NB4 (cell line): Measurements from ENCODE around the gene PITHD1.
"Not testable (repeated sequence)": the region's sequence is repeated elsewhere in the genome, so short reads cannot be mapped to it uniquely, and the experiment has no call there.

Experiments used
- DNase-seq: peaks from one replicate; pipeline ENCODE4 v3.0.0; 2010; ENCODE audit warnings: low read depth
- H3K4me3 ChIP-seq: one replicate; pipeline ENCODE4 v1.5.1; 2011; ENCODE audit warnings: mild to moderate bottlenecking, low read depth, low read length, moderate library complexity
- MYC ChIP-seq: IDR thresholded peaks from 2 replicates; pipeline ENCODE4 v1.6.1; 2011; ENCODE audit warnings: low read depth, low read length
- POLR2A ChIP-seq: IDR thresholded peaks from 2 replicates; pipeline ENCODE4 v1.6.1; 2011; ENCODE audit warnings: mild to moderate bottlenecking; ENCODE audit not compliant: insufficient read length; ENCODE audit errors: extremely low read depth
- TF ChIP-seq, protein P1 (sequence below): IDR thresholded peaks from one replicate; pipeline ENCODE4 v1.5.1; 2012; ENCODE audit warnings: low read depth, low read length
- TF ChIP-seq, protein P2 (sequence below): IDR thresholded peaks from 2 replicates; pipeline ENCODE4 v1.6.1; 2011; ENCODE audit warnings: low read depth, low read length

The PITHD1 gene, protein sequence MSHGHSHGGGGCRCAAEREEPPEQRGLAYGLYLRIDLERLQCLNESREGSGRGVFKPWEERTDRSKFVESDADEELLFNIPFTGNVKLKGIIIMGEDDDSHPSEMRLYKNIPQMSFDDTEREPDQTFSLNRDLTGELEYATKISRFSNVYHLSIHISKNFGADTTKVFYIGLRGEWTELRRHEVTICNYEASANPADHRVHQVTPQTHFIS

DNA sequence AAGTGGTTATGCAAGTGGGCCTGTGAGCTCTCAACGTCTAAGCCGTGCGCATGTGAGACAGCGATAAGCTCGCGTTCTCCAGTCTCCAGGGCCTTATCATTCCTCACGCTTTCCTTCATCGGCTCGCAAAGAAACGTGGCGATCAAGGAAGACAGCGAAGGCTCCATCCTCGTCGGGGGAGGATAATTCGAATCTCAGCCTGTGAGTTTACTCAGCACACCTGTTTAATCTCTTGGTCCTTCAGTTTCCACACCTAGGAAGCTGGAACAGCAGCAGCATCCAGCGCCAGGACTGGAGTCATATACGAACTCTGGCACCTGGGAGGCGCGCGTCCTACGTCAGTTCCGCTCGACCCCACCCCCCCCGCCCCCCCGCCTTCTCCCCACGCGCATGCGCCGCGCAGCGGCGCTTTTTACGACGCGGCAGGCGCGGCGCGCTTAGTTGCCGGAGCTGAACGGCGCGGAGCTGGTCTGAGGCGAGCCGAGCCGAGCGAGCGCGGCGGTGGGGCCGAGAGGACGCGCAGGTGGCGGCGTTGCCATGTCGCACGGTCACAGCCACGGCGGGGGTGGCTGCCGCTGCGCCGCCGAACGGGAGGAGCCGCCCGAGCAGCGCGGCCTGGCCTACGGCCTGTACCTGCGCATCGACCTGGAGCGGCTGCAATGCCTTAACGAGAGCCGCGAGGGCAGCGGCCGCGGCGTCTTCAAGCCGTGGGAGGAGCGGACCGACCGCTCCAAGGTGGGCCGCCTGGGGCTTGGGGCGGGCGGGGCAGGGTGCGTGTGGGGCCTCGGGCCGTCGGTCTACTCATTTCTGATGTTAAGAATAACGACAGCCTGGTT lies at the start of gene PITHD1:
Gene PITHD1, plus strand, starts transcription at position 440 of the 836 bp plus-strand sequence. Its CDS starts 98 bp downstream, at position 538.
- H3K4me3 ChIP-seq: peak within 1 kb of the TSS; percentile 94
- TF ChIP-seq, protein P1, sequence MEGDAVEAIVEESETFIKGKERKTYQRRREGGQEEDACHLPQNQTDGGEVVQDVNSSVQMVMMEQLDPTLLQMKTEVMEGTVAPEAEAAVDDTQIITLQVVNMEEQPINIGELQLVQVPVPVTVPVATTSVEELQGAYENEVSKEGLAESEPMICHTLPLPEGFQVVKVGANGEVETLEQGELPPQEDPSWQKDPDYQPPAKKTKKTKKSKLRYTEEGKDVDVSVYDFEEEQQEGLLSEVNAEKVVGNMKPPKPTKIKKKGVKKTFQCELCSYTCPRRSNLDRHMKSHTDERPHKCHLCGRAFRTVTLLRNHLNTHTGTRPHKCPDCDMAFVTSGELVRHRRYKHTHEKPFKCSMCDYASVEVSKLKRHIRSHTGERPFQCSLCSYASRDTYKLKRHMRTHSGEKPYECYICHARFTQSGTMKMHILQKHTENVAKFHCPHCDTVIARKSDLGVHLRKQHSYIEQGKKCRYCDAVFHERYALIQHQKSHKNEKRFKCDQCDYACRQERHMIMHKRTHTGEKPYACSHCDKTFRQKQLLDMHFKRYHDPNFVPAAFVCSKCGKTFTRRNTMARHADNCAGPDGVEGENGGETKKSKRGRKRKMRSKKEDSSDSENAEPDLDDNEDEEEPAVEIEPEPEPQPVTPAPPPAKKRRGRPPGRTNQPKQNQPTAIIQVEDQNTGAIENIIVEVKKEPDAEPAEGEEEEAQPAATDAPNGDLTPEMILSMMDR: no peak
- TF ChIP-seq POLR2A (peak; percentile 81), MYC (peak; percentile 78)
- TF ChIP-seq, protein P2, sequence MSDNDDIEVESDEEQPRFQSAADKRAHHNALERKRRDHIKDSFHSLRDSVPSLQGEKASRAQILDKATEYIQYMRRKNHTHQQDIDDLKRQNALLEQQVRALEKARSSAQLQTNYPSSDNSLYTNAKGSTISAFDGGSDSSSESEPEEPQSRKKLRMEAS: peak; percentile 73
- DNase-seq: peak; percentile 86

DNA sequence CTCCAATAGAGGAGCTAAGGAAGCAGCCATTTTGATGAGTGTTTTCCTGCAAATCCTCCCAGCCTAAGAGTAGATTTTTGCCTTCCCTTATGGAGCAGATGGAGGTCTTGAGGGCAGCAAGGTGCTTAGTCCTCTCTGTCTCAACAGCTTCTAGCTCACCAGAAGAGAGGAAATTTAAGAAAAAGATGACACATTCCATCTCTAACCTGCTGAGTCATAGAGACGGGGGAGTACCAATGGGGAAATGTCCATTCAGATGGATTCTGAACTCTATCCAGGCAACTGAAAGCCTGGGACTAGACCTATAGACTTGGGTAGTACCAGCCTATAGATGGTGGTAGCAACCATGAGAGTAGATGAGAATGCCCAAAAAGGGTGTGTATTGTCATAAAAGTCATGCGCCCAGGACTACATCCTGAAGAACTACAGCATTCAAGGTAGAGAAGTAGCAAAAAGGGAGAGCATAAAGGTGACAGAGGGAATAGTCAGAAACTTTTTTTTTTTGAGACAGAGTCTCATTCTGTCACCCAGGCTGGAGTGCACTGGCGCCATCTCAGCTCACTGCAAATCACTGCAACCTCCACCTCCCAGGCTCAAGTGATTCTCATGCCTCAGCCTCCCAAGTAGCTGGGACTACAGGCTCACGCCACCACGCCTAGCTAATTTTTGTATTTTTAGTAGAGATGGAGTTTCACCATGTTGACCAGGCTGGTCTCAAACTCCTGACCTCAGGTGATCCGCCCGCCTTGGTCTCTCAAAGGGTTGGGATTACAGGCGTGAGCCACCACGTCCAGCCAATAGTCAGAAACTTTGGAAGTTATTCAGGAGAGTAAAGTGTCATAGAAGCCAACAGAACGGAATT lies 45.6 kb upstream of the PITHD1 start:
- TF ChIP-seq, protein P2: no peak
- TF ChIP-seq POLR2A (no peak), MYC (no peak)
- TF ChIP-seq, protein P1: no peak
- DNase-seq: peak; percentile 51
- no peak overlapping the region for H3K4me3 ChIP-seq

DNA sequence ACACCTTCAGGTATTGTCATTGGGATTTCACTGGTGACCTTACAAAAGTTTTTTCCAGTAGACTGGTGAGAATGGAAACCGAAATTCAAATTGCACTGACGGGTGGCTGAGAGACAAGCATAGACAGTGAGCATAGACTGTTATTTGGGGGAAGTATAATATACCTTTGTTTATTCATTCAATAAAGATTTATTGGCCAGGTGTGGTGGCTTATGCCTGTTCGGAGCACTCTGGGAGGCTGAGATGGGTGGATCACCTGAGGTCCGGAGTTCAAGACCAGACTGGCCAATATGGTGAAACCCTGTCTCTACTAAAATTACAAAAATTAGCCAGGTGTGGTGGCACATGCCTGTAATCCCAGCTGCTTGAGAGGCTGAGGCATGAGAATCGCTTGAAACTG lies 44.9 kb upstream of the PITHD1 start:
- DNase-seq: not testable (repeated sequence)

DNA sequence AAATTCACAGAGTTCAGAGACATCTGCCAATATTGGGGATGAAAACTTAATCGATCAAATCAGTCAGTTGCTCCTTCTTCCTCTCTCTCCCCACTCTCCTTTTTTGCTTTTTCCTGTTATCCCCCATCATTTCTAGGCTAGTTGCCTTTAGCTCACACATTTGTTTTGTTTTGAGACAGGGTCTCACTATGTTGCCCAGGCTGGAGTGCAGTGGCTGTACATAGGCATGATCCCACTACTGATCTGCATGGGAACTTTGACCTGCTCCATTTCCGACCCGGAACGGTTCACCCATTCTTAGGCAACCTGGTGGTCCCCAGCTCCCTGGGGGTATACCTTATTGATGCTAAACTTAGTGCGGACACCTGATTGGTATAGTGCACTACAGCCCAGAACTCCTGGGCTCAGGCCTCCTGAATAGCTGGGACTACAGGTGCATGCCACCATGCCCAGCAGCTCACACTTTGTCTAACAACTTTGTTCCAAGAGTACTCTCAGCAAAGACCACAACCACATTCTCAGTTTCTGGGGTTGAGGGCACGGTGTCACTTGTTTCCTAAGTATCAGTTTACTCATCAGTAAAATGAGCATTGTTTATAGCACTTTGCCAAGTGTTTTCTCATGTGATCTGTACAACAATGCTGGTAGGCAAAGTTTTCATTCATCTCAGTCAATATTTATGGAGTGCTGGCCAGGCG lies 41.6 kb upstream of the PITHD1 start:
- TF ChIP-seq, protein P1: no peak
- TF ChIP-seq, protein P2: no peak
- TF ChIP-seq MYC: no peak
- TF ChIP-seq POLR2A: no peak
- H3K4me3 ChIP-seq: no peak overlapping the region
- no peak for DNase-seq

More for the DNA sequence above, 44.9 kb upstream of the PITHD1 start:
- H3K4me3 ChIP-seq: not testable (repeated sequence)

DNA sequence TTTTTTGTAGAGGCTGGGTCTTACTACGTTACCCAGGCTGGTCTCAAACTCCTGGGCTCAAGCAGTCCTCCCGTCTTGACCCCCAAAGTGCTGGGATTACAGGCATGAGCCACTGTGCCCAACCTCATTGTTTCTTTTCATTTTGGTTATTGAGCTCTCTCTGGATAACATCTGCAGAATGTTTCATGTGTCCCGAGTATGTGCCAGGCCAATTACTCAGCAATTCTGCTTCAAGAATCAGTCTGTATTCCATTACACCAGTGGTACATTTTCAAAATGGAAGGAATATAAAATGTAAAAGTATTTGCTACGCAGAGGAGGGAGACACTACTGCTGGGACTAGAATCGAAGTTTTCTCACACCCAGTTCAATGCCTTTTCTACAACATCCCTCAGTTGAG lies 36.6 kb upstream of the PITHD1 start:
- DNase-seq: no peak
- no peak overlapping the region for H3K4me3 ChIP-seq
- TF ChIP-seq, protein P1: no peak
- TF ChIP-seq MYC: no peak
- TF ChIP-seq POLR2A: no peak
- TF ChIP-seq, protein P2: no peak
